H1 (cell line): ENCODE data around the gene FNDC10. TPM values are rescaled to one million over a fixed set of nuclear protein-coding genes. Genes with fewer than 3 reads are reported as not detected.

ENCODE experiments used
- CTCF ChIA-PET: fragments of 300-600 bp; sonication (Branson Sonifier 250); formaldehyde crosslinking; loops from one replicate; lab custom pipeline; 2021; ENCODE audit not compliant: partially characterized antibody; lab: Charles Lee
- POLR2A ChIA-PET: fragments of 300-600 bp; sonication (Branson Sonifier 250); formaldehyde crosslinking; loops from one replicate; lab custom pipeline; 2021; ENCODE audit warnings: inconsistent platforms; ENCODE audit not compliant: partially characterized antibody; lab: Charles Lee
- DNase-seq, 2 experiments: peaks; one replicate each; pipeline versions ENCODE4 v3.0.0 to v3.0.0-alpha.2; 2010 to 2022; ENCODE audit warnings: low spot score in 2 of 2, low read depth in 1 of 2, mixed read lengths in 1 of 2
- FAIRE-seq: peaks from 2 replicates; lab custom pipeline; 2011; peaks lifted over from hg19 to GRCh38; lab: Jason Lieb, UNC
- H2AFZ ChIP-seq: 2 replicates; pipeline ENCODE4 v1.8.1; 2012; ENCODE audit warnings: low read length, inconsistent platforms
- H2AK5ac ChIP-seq: 2 replicates; pipeline ENCODE4 v1.6.1; 2013; ENCODE audit warnings: low read depth, low read length
- H2BK120ac ChIP-seq: replicated peaks from 2 replicates; pipeline ENCODE3; 2013; ENCODE audit warnings: low read depth, low read length, inconsistent platforms
- H2BK12ac ChIP-seq: 2 replicates; pipeline ENCODE4 v1.6.1; 2013; ENCODE audit warnings: low read depth, low read length
- H2BK15ac ChIP-seq: 2 replicates; pipeline ENCODE4 v1.6.1; 2013; ENCODE audit warnings: low read length
- H2BK20ac ChIP-seq: 2 replicates; pipeline ENCODE4 v1.6.1; 2013; ENCODE audit warnings: low read length
- H2BK5ac ChIP-seq: 2 replicates; pipeline ENCODE4 v1.6.1; 2013; ENCODE audit warnings: low read depth, low read length
- H3K14ac ChIP-seq: 2 replicates; pipeline ENCODE4 v1.6.1; 2013; ENCODE audit warnings: inconsistent platforms; ENCODE audit not compliant: insufficient read length
- H3K18ac ChIP-seq: 2 replicates; pipeline ENCODE4 v1.6.1; 2013; ENCODE audit warnings: low read length; ENCODE audit errors: extremely low read depth
- H3K23ac ChIP-seq: 2 replicates; pipeline ENCODE4 v1.6.1; 2013; ENCODE audit warnings: inconsistent platforms; ENCODE audit not compliant: insufficient read length
- H3K23me2 ChIP-seq: 2 replicates; pipeline ENCODE4 v1.6.1; 2013; ENCODE audit warnings: low read depth, low read length
- H3K27ac ChIP-seq: 2 replicates; pipeline ENCODE4 v1.6.1; 2011; ENCODE audit warnings: low read depth, low read length, inconsistent platforms
- H3K27me3 ChIP-seq, 4 experiments: replicated peaks in 1 of 4; 1 replicate in 1 of 4; 2 replicates in 3 of 4; pipeline versions ENCODE4 v1.6.1 to v1.8.1; 2011 to 2013; ENCODE audit warnings: low read length in 3 of 4, mild to moderate bottlenecking in 3 of 4, inconsistent platforms in 2 of 4, mixed read lengths in 2 of 4, moderate library complexity in 1 of 4; ENCODE audit not compliant: control insufficient read depth in 3 of 4, insufficient read depth in 3 of 4; ENCODE audit errors: extremely low read depth in 1 of 4
- H3K36me3 ChIP-seq, 4 experiments: 2 replicates each; pipeline versions ENCODE4 v1.6.1 to v1.8.1; 2011 to 2013; ENCODE audit warnings: mild to moderate bottlenecking in 4 of 4, low read length in 3 of 4, moderate library complexity in 2 of 4, control low read depth in 1 of 4, inconsistent platforms in 1 of 4; ENCODE audit not compliant: insufficient read depth in 4 of 4, control insufficient read depth in 2 of 4
- H3K4ac ChIP-seq: replicated peaks from 2 replicates; pipeline ENCODE3; 2013; ENCODE audit warnings: low read length, low read depth, mixed read lengths, inconsistent platforms; ENCODE audit not compliant: insufficient read length
- H3K4me1 ChIP-seq, 4 experiments: replicated peaks in 1 of 4; 1 replicate in 1 of 4; 2 replicates in 3 of 4; pipeline versions ENCODE4 v1.6.1 to v1.8.1; 2011 to 2013; ENCODE audit warnings: low read length in 3 of 4, inconsistent platforms in 2 of 4, mixed read lengths in 1 of 4; ENCODE audit not compliant: insufficient read depth in 4 of 4, control insufficient read depth in 3 of 4
- H3K4me2 ChIP-seq, 2 experiments: 2 replicates each; pipeline versions ENCODE4 v1.6.1 to v1.8.1; 2011 to 2013; ENCODE audit warnings: low read depth in 2 of 2, low read length in 2 of 2, control low read depth in 1 of 2, inconsistent platforms in 1 of 2, mild to moderate bottlenecking in 1 of 2; ENCODE audit not compliant: insufficient read depth in 1 of 2
- H3K4me3 ChIP-seq, 4 experiments: fragments of 200-600, 300-600 bp in 1 of 4; sonication (generic), shearing (Covaris generic), sonication (Bioruptor Twin) in 1 of 4; 2 replicates each; pipeline versions ENCODE4 v1.5.1 to v1.8.1; 2011 to 2016; ENCODE audit warnings: low read length in 4 of 4, low read depth in 3 of 4, control low read depth in 2 of 4, inconsistent platforms in 2 of 4, mild to moderate bottlenecking in 2 of 4, mixed read lengths in 1 of 4, moderate library complexity in 1 of 4; ENCODE audit not compliant: insufficient read depth in 2 of 4; ENCODE audit errors: extremely low read depth in 1 of 4
- H3K56ac ChIP-seq: replicated peaks from 2 replicates; pipeline ENCODE3; 2013; ENCODE audit warnings: low read depth, mild to moderate bottlenecking, mixed read lengths, low read length, inconsistent platforms; ENCODE audit not compliant: insufficient read length
- H3K79me1 ChIP-seq: 2 replicates; pipeline ENCODE4 v1.6.1; 2013; ENCODE audit warnings: low read depth, low read length, control low read depth
- H3K79me2 ChIP-seq, 2 experiments: 2 replicates each; pipeline versions ENCODE4 v1.6.1 to v1.8.1; 2012 to 2013; ENCODE audit warnings: low read length in 2 of 2, mild to moderate bottlenecking in 2 of 2, inconsistent platforms in 1 of 2; ENCODE audit not compliant: insufficient read depth in 2 of 2, control insufficient read depth in 1 of 2
- H3K9ac ChIP-seq, 4 experiments: replicated peaks in 1 of 4; 1 replicate in 1 of 4; 2 replicates in 3 of 4; pipeline versions ENCODE4 v1.6.1 to v1.8.1; 2011 to 2013; ENCODE audit warnings: low read depth in 3 of 4, low read length in 3 of 4, control low read depth in 2 of 4, mild to moderate bottlenecking in 2 of 4, moderate library complexity in 2 of 4, inconsistent platforms in 1 of 4; ENCODE audit errors: extremely low read depth in 1 of 4
- H3K9me3 ChIP-seq, 2 experiments: 2 replicates each; pipeline versions ENCODE4 v1.6.1 to v1.8.1; 2012 to 2013; ENCODE audit warnings: mild to moderate bottlenecking in 2 of 2, moderate library complexity in 2 of 2, control low read depth in 1 of 2, inconsistent platforms in 1 of 2, low read depth in 1 of 2, low read length in 1 of 2, mixed read lengths in 1 of 2; ENCODE audit not compliant: insufficient read depth in 2 of 2
- H4K20me1 ChIP-seq, 2 experiments: replicated peaks in 1 of 2; 2 replicates each; pipeline versions ENCODE3 to v1.8.1; 2011 to 2013; ENCODE audit warnings: inconsistent platforms in 2 of 2, low read length in 2 of 2, mild to moderate bottlenecking in 1 of 2; ENCODE audit not compliant: insufficient read depth in 2 of 2, control insufficient read depth in 1 of 2
- H4K5ac ChIP-seq: 2 replicates; pipeline ENCODE4 v1.6.1; 2013; ENCODE audit warnings: low read length, low read depth, mixed read lengths, inconsistent platforms; ENCODE audit not compliant: insufficient read length
- H4K8ac ChIP-seq: 2 replicates; pipeline ENCODE4 v1.8.0; 2013; ENCODE audit warnings: mild to moderate bottlenecking, moderate library complexity, low read length, inconsistent platforms; ENCODE audit not compliant: insufficient read depth; ENCODE audit errors: extremely low read depth
- H4K91ac ChIP-seq: replicated peaks from 2 replicates; pipeline ENCODE3; 2013; ENCODE audit warnings: low read length, mixed read lengths, inconsistent platforms; ENCODE audit not compliant: insufficient read length
- CREB1 ChIP-seq: IDR thresholded peaks from 2 replicates; pipeline ENCODE4 v1.6.1; 2012; ENCODE audit warnings: inconsistent platforms
- CTCF ChIP-seq, 3 experiments: IDR thresholded peaks; 1 replicate in 2 of 3; 2 replicates in 1 of 3; pipeline versions ENCODE4 v1.5.1 to v1.6.1; 2011; ENCODE audit warnings: low read length in 3 of 3, mild to moderate bottlenecking in 3 of 3, inconsistent platforms in 2 of 3, low read depth in 1 of 3, moderate library complexity in 1 of 3; ENCODE audit not compliant: insufficient read depth in 1 of 3; ENCODE audit errors: control extremely low read depth in 1 of 3
- GABPA ChIP-seq: IDR thresholded peaks from 2 replicates; pipeline ENCODE4 v1.6.1; 2011; ENCODE audit warnings: mild to moderate bottlenecking, low read length, moderate library complexity, borderline replicate concordance; ENCODE audit not compliant: insufficient read depth
- MAX ChIP-seq: IDR thresholded peaks from 2 replicates; pipeline ENCODE4 v1.6.1; 2012; ENCODE audit warnings: inconsistent platforms
- RAD21 ChIP-seq, 2 experiments: IDR thresholded peaks in 1 of 2; conservative IDR thresholded peaks in 1 of 2; 2 replicates each; pipeline ENCODE4 v1.6.1; 2011; ENCODE audit warnings: low read depth in 2 of 2, low read length in 2 of 2, improper control_type of control experiment in 1 of 2, inconsistent platforms in 1 of 2, mild to moderate bottlenecking in 1 of 2, moderate library complexity in 1 of 2
- SRF ChIP-seq: IDR thresholded peaks from 2 replicates; pipeline ENCODE4 v1.6.1; 2011; ENCODE audit warnings: mild to moderate bottlenecking, low read depth, low read length, moderate library complexity
- ZNF274 ChIP-seq: IDR thresholded peaks from 2 replicates; pipeline ENCODE4 v1.7.0; 2012; ENCODE audit warnings: low read length, borderline replicate concordance; ENCODE audit errors: extremely low read depth
- WGBS, 2 experiments: shearing (Covaris generic) in 1 of 2; methylation state at CpG; one replicate each; pipeline versions ENCODE4 v1.1.6 to v1.1.7; 2013 to 2015; ENCODE audit warnings: low lambda C conversion rate in 2 of 2, mixed read lengths in 2 of 2, inconsistent platforms in 1 of 2, low coverage in 1 of 2, missing lambda C conversion rate in 1 of 2; ENCODE audit not compliant: insufficient replicate concordance in 2 of 2, insufficient coverage in 1 of 2, insufficient read length in 1 of 2; ENCODE audit errors: extremely low coverage in 1 of 2, missing lambda C conversion rate in 1 of 2; 5-methylcytosine and 5-hydroxymethylcytosine counted together
- polyA plus RNA-seq, 7 experiments: library from polyadenylated mRNA; depleted of rRNA in 3 of 7; stranded (reverse) in 5 of 7; unstranded in 2 of 7; fragments of >200 nt in 5 of 7; fragments of 200-250 nt in 2 of 7; gene quantifications; 1 replicate in 5 of 7; 2 replicates in 1 of 7; 4 replicates in 1 of 7; pipeline versions ENCODE4 v1.2.1 to v1.2.3, GENCODE V29; 2011 to 2013; ENCODE audit warnings: missing spikeins in 2 of 7, mixed read lengths in 2 of 7
- total RNA-seq: library from RNA; stranded (reverse); fragmentation: NEBNext Ultra II Directional; extraction: Animal tissue kit (Norgen Biotek cat#: 25700); gene quantifications from 2 replicates; pipeline ENCODE4 v1.2.1, GENCODE V29; 2021

The FNDC10 gene
- total and polyA plus RNA-seq, 2 of the 8 experiments (the other 6 are each of a cell fraction or from before 2014, with no cell fraction given): 19.0 to 21.8 TPM

- peaks cover 0 to 8% (median 3%) of the 10 kb centered on the region in 4 experiments; a peak in 5 of 7 replicates for H3K4me1 ChIP-seq
- H4K8ac ChIP-seq: no peak overlapping the region
- H2BK12ac ChIP-seq: no peak overlapping the region
- no peaks in the 10 kb centered on the region; a peak in 1 of 7 replicates for H3K27me3 ChIP-seq
- no peak overlapping the region for H3K18ac ChIP-seq
- peak in 1 of 2 experiments; percentile 72 for DNase-seq
- no peak overlapping the region for H2AFZ ChIP-seq
- no peak overlapping the region for H3K23ac ChIP-seq
- no peaks in the 10 kb centered on the region for H3K36me3 ChIP-seq
- H3K79me2 ChIP-seq: no peaks in the 10 kb centered on the region
- no peaks in the 10 kb centered on the region for H3K9me3 ChIP-seq
- no peak overlapping the region for H2BK120ac ChIP-seq
- no peak overlapping the region for H3K14ac ChIP-seq
- H2AK5ac ChIP-seq: no peak overlapping the region
- no peak overlapping the region for H3K4me3 ChIP-seq
- no peak for FAIRE-seq
- WGBS, 2 experiments: 80% methylated on average over 14 of the region's 14 CpGs; no CpG with 5 or more reads in 1 of the 2 experiments
- H3K9ac ChIP-seq: no peak overlapping the region
- no peak overlapping the region for H2BK20ac ChIP-seq
- no peak overlapping the region for H4K5ac ChIP-seq
- H3K79me1 ChIP-seq: no peaks in the 10 kb centered on the region; the same call in none of the 2 replicates
- H2BK5ac ChIP-seq: no peak overlapping the region
- H3K4ac ChIP-seq: no peak overlapping the region
- H3K4me2 ChIP-seq: no peak overlapping the region
- peaks cover 6% of the 10 kb centered on the region; the same call in 1 of the 2 replicates for H3K23me2 ChIP-seq
- peaks cover 6 to 23% of the 10 kb centered on the region in 2 experiments for H4K20me1 ChIP-seq
- H3K56ac ChIP-seq: no peak overlapping the region
- H2BK15ac ChIP-seq: no peak overlapping the region
- TF ChIP-seq MAX: peak; percentile 27; the same call in 1 of the 2 replicates
- TF ChIP-seq SRF: no peak
- TF ChIP-seq GABPA: peak; percentile 79; the same call in 1 of the 2 replicates
- TF ChIP-seq CREB1: 0 out of 2 replicates have a peak, but pooled peaks have one; percentile 17
- peak in 2 of 3 experiments; percentile 54 to 79; a peak in 3 of 4 replicates for TF ChIP-seq CTCF (IDR thresholded peaks at IDR 0.05; ENCODE audit: control extremely low read depth in 1 of 3, insufficient read depth in 1 of 3, low read depth in 1 of 3, low read length in 3 of 3)
- no peak for TF ChIP-seq ZNF274
- TF ChIP-seq RAD21 (IDR thresholded peaks at IDR 0.05 in 1 of 2, conservative IDR thresholded peaks at IDR 0.05 in 1 of 2; ENCODE audit: low read depth in 2 of 2, low read length in 2 of 2): peak; percentile 47 to 68
- no peak overlapping the region for H4K91ac ChIP-seq
- H3K27ac ChIP-seq: no peak overlapping the region
- ChIA-PET CTCF (interaction anchor here (1.1 to 3.3 kb wide), 9 partner anchors 10 to 84 kb away, joined by 3 to 21 read pairs (median 7); no protein-coding TSS in a partner anchor), POLR2A (interaction anchor here (1.1 to 2.6 kb wide), 2 partner anchors 9 to 62 kb away, joined by 3 to 11 read pairs; no protein-coding TSS in a partner anchor)
Observed at GRCh38 chr1:1619917-1620361, 20.0 kb upstream of the FNDC10 start.
